A673 (cell line): Measurements from ENCODE around the gene TMEFF2.

Source experiments
- CTCF ChIP-seq: fragments of 300-800, 200-600 bp; sonication (generic); conservative IDR thresholded peaks from 2 replicates; pipeline ENCODE4 v1.5.1; 2017; ENCODE audit warnings: low read depth, mild to moderate bottlenecking, antibody characterized with exemption, low read length, moderate library complexity, mixed read lengths
- EZH2 ChIP-seq: fragments of 200-600 bp; sonication (generic); IDR thresholded peaks from 2 replicates; pipeline ENCODE4 v1.6.1; 2017; ENCODE audit warnings: borderline replicate concordance, low read depth, mild to moderate bottlenecking, mixed read lengths, antibody characterized with exemption, low read length; ENCODE audit not compliant: poor library complexity, severe bottlenecking

GRCh38 chr2:192196421-192197194, 1.9 kb upstream of the TMEFF2 start:
- no peak for TF ChIP-seq CTCF
- TF ChIP-seq EZH2, result no peak
